Ishikawa (cell line): ENCODE data around the gene RPTOR.

ENCODE experiments used
- EGR1 ChIP-seq: IDR thresholded peaks from 2 replicates; pipeline ENCODE4 v1.6.1; 2012
- EP300 ChIP-seq: IDR thresholded peaks from 2 replicates; pipeline ENCODE4 v1.6.1; 2012; ENCODE audit warnings: borderline replicate concordance
- NFIC ChIP-seq: IDR thresholded peaks from 2 replicates; pipeline ENCODE4 v1.6.1; 2012
- RAD21 ChIP-seq: IDR thresholded peaks from 2 replicates; pipeline ENCODE4 v1.6.1; 2012; ENCODE audit warnings: low read depth
- REST ChIP-seq: IDR thresholded peaks from 2 replicates; pipeline ENCODE4 v1.6.1; 2012; ENCODE audit warnings: low read depth, mild to moderate bottlenecking
- TCF12 ChIP-seq: IDR thresholded peaks from 2 replicates; pipeline ENCODE4 v1.6.1; 2012; ENCODE audit warnings: low read depth
- TEAD4 ChIP-seq: IDR thresholded peaks from 2 replicates; pipeline ENCODE4 v1.6.1; 2012
- USF1 ChIP-seq: IDR thresholded peaks from 2 replicates; pipeline ENCODE4 v1.6.1; 2012
- YY1 ChIP-seq: IDR thresholded peaks from 2 replicates; pipeline ENCODE4 v1.6.1; 2012; ENCODE audit warnings: low read depth
- ZBTB7A ChIP-seq: IDR thresholded peaks from 2 replicates; pipeline ENCODE4 v1.6.1; 2012; ENCODE audit warnings: low read depth

GRCh38 chr17:80604009-80604669 lies 59.5 kb downstream of the RPTOR start:
- TF ChIP-seq ZBTB7A (no peak), YY1 (no peak), TEAD4 (no peak), USF1 (no peak), TCF12 (no peak), EGR1 (no peak), EP300 (no peak), RAD21 (no peak), REST (no peak), NFIC (no peak)
